ENCODE measurements around the gene MDGA2. TPM values are rescaled to one million over a fixed set of nuclear protein-coding genes. Genes with fewer than 3 reads are reported as not detected.

Gene MDGA2
- total RNA-seq, 1 experiment from 2014 or later = not detected

DNA sequence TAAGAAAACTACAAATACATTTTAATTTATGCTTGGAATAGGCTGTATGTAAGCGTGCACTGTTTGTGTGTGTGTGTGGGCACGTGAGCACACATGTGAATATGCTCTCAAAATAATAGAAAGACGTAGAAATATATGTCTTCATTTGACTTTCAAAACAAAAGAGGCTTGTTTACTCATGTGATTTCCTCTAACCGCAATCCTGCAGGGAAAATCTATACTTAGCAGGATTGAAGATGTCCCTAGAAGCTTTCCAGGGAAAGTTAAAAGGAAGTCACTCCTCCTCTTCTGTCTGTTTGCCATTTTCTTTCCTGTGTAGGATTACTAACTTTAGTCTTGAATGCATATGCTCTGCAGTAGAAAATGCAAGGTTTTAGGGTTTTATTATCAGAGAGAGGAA lies 404.7 kb downstream of the MDGA2 start:
- Histone ChIP-seq H3K36me3 (ENCODE audit: low read depth) (no peaks in the 10 kb centered on the region), H3K9me2 (ENCODE audit: insufficient read depth) (no peaks in the 10 kb centered on the region), H3K9me3 (ENCODE audit: insufficient read depth, low read depth) (no peaks in the 10 kb centered on the region), H3K79me2 (ENCODE audit: low read depth) (no peaks in the 10 kb centered on the region), H3K4me1 (replicated peaks; ENCODE audit: insufficient read depth) (no peaks in the 10 kb centered on the region), H3K27me3 (ENCODE audit: insufficient read depth, low read depth) (no peaks in the 10 kb centered on the region), H3F3A (ENCODE audit: insufficient read depth, low read depth) (no peaks in the 10 kb centered on the region), H3K27ac (no peak overlapping the region), H3K4me2 (no peak overlapping the region), H3K4me3 (no peak overlapping the region), H2AFZ (no peak overlapping the region), H4K20me1 (ENCODE audit: insufficient read depth) (no peaks in the 10 kb centered on the region)
- POLR2A ChIA-PET (ENCODE audit: unreplicated experiment) = no interaction called here
- no peak for DNase-seq
- CTCF ChIA-PET = no interaction called here
- intact Hi-C loops (cut with micrococcal nuclease; ENCODE audit: unreplicated experiment) = no loop called here
- BruUV-seq (replicated peaks) = no TSS peak
- no peak for TF ChIP-seq CTCF (conservative IDR thresholded peaks at IDR 0.05)
- no peak for TF ChIP-seq EZH2 (IDR thresholded peaks at IDR 0.05; ENCODE audit: low read depth)

DNA sequence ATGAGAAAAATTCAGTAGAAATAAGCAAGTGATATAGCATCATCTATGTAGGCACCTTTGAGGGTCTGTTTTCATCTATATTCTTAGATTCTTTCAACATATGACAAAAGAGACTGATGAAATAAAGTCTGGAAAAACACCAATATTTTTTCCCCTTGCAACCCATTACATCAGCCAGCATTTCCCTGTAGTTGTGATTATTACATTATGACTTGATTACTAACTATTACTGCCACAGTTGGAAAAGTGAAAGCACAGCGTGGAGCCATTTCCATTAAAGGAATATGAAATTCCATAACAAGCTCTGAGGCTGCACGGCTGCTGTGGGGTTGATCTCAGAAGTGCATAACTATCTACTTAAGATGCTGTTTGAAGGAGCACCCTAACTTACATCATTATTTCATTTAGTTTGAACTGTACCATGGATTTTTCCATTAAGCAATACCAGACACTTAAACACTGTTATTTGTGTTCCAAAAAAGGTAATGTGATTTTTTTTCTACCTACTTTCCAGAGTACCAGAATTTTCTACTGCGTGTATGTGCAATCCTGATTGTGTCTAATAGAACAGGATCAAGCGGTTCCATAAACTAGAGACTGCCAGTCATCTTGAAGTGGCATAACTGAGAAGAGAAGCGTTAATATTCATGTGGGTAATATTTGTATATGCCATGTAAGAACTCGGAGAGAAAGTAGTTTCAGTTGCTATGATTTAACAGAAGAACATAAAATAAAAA lies 405.5 kb downstream of the MDGA2 start:
- ChIA-PET POLR2A (ENCODE audit: unreplicated experiment) (no interaction called here), CTCF (no interaction called here)
- H3K79me2 ChIP-seq (ENCODE audit: low read depth) = no peaks in the 10 kb centered on the region
- no peaks in the 10 kb centered on the region for H3K9me2 ChIP-seq (ENCODE audit: insufficient read depth)
- H3K27ac ChIP-seq = no peak overlapping the region
- H4K20me1 ChIP-seq (ENCODE audit: insufficient read depth) = no peaks in the 10 kb centered on the region
- no peak overlapping the region for H3K4me3 ChIP-seq
- no peaks in the 10 kb centered on the region for H3K9me3 ChIP-seq (ENCODE audit: insufficient read depth, low read depth)
- no TSS peak for BruUV-seq (replicated peaks)
- H2AFZ ChIP-seq = no peak overlapping the region; the same call in 1 of the 2 replicates
- H3K27me3 ChIP-seq (ENCODE audit: insufficient read depth, low read depth) = no peaks in the 10 kb centered on the region
- H3F3A ChIP-seq (ENCODE audit: insufficient read depth, low read depth) = no peaks in the 10 kb centered on the region
- no peaks in the 10 kb centered on the region for H3K4me1 ChIP-seq (replicated peaks; ENCODE audit: insufficient read depth)
- no peaks in the 10 kb centered on the region for H3K36me3 ChIP-seq (ENCODE audit: low read depth)
- TF ChIP-seq EZH2 (IDR thresholded peaks at IDR 0.05; ENCODE audit: low read depth) (no peak), CTCF (conservative IDR thresholded peaks at IDR 0.05) (no peak)
- no peak for DNase-seq
- intact Hi-C loops (cut with micrococcal nuclease; ENCODE audit: unreplicated experiment) = no loop called here
- no peak overlapping the region; the same call in 1 of the 2 replicates for H3K4me2 ChIP-seq

GRCh38 chr14:47264842-47265241 lies 410.6 kb downstream of the MDGA2 start:
- H3K9me3 ChIP-seq (ENCODE audit: insufficient read depth, low read depth) = no peaks in the 10 kb centered on the region
- no peaks in the 10 kb centered on the region for H3K79me2 ChIP-seq (ENCODE audit: low read depth)
- no peaks in the 10 kb centered on the region for H3K4me1 ChIP-seq (replicated peaks; ENCODE audit: insufficient read depth)
- intact Hi-C loops (cut with micrococcal nuclease; ENCODE audit: unreplicated experiment) = no loop called here
- H3K4me3 ChIP-seq = no peak overlapping the region
- no TSS peak for BruUV-seq (replicated peaks)
- H3K36me3 ChIP-seq (ENCODE audit: low read depth) = no peaks in the 10 kb centered on the region
- ChIA-PET CTCF (no interaction called here), POLR2A (ENCODE audit: unreplicated experiment) (no interaction called here)
- H3K27me3 ChIP-seq (ENCODE audit: insufficient read depth, low read depth) = no peaks in the 10 kb centered on the region
- H3K9me2 ChIP-seq (ENCODE audit: insufficient read depth) = no peaks in the 10 kb centered on the region
- H3F3A ChIP-seq (ENCODE audit: insufficient read depth, low read depth) = no peaks in the 10 kb centered on the region
- TF ChIP-seq EZH2 (IDR thresholded peaks at IDR 0.05; ENCODE audit: low read depth) (no peak), CTCF (conservative IDR thresholded peaks at IDR 0.05) (no peak)
- DNase-seq = no peak
- H2AFZ ChIP-seq = no peak overlapping the region
- no peak overlapping the region for H3K27ac ChIP-seq
- H4K20me1 ChIP-seq (ENCODE audit: insufficient read depth) = no peaks in the 10 kb centered on the region
- no peak overlapping the region for H3K4me2 ChIP-seq
